ENCODE measurements around the gene ITGB6.
A peak's percentile ranks its signal among the peaks of the same experiment; 100 is the strongest.

Gene ITGB6, protein sequence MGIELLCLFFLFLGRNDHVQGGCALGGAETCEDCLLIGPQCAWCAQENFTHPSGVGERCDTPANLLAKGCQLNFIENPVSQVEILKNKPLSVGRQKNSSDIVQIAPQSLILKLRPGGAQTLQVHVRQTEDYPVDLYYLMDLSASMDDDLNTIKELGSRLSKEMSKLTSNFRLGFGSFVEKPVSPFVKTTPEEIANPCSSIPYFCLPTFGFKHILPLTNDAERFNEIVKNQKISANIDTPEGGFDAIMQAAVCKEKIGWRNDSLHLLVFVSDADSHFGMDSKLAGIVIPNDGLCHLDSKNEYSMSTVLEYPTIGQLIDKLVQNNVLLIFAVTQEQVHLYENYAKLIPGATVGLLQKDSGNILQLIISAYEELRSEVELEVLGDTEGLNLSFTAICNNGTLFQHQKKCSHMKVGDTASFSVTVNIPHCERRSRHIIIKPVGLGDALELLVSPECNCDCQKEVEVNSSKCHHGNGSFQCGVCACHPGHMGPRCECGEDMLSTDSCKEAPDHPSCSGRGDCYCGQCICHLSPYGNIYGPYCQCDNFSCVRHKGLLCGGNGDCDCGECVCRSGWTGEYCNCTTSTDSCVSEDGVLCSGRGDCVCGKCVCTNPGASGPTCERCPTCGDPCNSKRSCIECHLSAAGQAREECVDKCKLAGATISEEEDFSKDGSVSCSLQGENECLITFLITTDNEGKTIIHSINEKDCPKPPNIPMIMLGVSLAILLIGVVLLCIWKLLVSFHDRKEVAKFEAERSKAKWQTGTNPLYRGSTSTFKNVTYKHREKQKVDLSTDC

DNA sequence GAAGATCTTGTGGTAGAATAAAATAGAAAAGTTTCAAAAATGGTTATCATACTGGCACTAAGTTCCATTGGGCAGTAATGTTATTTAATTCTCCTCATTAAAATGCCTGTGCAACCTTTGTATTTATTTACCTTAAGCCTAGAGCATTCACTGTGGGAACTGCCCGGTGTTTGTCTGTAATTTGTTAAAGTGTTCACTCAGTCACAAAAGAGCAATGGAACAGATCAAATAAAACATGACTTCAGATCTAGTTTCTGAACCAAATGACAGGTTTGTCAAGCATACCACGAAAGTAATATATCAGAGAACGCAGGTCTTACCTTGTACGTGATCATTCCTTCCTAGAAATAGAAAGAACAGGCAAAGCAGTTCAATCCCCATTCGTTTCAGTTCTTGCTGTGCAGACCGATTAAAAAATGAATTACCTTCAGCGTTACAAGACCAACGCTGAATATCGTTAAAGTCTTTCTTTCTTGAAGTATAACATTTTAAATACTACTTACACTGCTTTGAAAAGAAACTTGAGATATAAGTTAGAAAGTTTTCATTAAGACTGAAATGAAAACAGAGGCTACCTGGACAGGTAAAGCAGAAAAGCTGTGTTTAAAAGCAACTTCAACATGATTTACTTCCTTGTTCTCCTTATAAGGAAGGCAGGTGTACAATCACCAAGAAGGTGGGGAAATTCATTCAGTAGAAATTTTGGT lies at the start of gene ITGB6:
TSS of gene ITGB6 (minus strand) at position 590 of the 707 bp plus-strand sequence. CDS start at position 381, 209 bp downstream.
- no peak for DNase-seq

DNA sequence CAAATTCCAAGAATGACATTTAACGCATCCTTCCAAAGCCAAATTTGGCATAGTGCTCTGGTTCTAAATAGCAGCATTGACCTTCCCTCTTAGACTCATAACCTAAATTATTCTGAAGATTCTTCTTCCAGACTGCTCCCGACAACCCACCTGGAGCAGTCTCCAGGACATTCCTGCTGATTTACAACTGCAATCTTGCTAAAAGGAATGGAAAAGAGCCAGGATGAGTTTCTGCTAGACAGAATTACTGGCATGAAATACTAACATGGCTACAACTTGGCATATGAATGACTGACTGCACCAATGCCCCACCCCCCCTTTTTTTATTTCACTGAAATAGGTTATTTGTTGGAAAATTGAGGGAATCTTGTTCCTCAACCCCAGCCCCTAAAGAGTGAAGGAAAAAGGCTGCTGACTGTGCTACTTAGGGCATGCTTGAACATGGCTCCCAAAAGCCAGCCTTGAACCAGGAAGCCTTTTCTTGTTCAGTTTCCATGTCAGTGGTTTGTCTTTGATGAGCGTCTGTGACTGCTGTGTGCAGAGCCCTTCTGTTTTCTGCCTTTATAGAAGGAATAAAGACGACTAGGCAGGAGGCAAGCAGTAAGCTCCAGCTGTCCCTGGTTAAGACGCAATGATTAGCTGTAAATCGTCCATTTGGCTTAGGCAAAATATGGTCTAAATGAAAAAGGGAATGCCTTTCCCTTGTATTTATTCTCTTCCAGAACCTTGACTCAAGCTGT lies 47.4 kb upstream of the ITGB6 start:
- no peak for DNase-seq

DNA sequence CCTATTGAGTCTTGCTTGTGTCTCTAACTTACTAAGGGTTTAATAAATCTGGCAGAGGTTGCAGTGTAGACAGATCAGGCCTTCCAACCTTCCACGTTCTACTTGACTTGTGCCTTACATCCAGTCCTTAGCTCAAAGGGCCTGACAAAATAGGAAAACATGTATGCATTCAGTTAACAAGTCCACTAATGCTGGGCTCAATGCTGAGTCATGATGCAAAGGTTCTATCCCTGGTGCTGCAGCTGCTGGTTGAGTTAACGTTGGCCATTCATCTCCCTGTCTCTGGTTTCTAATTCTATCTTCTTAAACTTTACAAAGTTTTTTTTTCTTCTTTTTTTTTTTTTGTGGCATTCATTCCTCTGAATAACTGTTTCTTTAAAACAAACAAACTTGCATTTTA lies 46.3 kb upstream of the ITGB6 start:
- DNase-seq, result no peak

DNA sequence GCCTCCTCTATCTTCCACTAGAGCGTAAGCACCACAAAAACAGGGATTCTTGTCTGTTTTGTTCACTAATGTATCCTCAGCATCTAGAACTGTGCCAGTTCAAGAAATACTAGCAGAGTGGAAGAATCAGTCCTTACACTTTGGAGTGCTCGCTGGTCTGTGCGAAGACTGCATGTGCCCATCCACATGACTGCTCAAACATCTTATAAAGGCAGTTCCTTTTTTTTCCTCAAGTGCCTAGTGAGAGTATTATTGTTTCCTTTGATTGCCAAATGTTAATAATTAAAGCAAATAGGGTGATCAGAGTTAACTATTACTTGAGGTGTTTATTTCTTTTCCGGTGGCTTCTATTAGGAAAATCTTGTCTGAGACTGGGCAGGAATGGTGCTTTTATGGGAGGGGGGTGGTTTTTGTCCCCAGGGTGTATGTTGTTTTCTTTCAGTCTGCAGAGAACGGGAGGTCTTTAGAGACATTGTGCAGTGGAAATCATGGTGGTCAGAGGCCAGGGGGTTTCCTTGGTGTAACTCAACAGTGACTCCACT lies 45.6 kb upstream of the ITGB6 start:
- no peak for DNase-seq

DNA sequence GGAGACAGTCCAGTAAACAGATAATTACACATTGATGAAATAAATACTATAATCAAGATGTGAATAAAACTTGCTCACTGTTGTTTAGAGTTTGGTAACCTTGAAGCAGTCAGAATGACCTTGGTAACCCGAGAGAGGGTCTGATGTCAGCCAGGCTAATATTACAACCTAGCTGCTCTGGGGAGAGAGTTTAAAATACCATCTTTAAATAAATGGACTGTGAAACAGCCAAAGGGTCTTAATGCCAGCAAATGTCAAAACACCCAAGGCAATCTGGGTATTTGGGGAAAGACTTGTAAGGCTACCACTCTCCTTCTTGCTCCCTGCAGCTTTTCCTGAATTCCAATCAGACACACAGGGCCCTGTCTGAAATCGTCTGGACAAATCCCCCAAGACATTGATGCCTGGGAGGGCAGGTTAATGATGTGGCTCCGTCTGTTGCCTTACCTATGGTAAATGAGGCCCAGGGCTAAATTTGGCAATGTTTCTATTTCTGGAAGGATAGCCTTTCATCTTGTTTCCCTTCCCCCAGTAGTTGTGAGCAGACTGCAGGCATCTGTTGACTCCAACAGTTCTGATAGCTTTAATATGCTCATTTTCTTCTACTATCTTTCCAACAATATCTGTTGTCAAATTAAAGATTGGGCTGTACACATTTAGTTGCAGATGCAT lies 43.0 kb upstream of the ITGB6 start:
- no peak for DNase-seq

DNA sequence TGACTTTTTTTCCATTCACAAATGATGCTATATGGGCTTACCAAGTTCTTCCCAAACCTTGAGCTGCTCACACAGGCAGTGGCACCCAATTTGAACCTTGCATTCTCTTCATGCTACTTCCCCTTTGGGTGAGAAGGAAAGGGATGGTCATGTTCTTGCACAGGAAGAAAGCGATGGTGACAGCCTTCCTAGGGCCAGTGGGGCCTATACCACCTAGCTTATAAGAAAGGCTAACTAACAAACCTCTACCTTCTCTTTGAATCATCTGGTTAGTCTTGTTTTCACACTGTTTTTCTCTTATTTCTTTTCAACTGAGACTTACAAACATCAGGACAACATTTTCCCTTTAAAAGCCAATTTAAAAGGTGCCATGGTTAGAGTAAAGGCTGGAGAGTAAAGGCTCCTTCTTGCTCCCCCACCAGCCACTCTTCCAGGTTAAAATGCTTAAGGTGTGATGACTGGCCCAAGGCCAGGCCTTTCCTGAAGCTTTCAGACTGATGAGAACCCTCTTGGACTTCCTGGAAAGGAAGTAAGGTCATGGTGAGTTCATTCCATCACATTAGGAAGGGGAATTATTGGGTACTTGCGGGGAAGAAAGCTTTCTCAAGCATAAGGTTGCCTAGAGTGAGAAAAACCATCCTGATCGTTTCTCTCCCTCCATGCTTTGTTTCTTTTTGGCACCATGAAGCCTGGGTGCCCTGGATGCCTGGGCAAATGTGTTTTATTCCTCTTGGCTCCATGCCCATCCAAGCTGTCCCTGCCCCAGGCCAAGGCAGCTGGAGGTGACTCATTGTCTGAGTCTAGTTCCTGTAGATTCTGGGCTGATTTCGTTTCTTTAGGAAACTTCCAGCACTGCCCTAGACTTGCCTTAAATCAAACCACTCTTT lies 41.4 kb upstream of the ITGB6 start:
- peak; percentile 74 for DNase-seq

DNA sequence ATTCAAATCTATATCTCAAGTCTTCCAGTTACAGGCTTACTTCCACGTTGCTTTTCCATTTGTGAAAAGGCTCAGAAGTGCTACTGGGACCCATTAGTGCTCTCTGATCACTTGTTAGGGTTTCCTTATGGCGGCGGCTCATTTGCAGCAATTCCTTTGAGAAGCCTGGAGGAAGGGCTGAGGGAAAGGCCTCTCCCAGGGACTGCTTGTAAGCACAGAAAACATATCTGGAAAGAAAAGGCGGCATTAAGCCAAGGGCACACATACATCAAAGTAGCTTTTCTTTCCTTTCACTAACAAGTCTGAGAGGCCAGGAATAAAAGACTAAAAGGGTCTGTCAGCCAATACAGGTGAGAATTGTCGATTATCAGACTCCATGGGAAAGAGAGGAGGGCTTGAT lies 39.4 kb upstream of the ITGB6 start:
- DNase-seq, result no peak

DNA sequence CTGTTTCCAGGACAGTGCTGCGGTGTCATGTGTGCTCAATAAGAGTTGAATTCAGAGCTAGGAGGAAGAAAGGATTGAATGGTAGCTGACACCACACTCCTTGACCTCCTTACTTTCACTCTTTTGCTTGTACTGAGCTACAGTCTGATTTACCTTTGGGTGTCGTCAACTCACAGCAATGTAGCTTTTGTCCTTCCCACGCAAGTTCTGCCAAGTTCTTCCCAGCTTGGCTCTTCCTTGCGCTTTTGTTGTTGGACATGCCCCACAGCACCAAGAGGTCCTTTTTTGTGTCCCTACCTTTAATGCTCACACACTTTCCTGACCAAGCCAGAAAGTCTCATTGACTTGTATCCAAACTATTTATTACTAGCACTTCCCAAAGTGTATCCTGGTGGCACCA lies 38.3 kb upstream of the ITGB6 start:
- no peak for DNase-seq

DNA sequence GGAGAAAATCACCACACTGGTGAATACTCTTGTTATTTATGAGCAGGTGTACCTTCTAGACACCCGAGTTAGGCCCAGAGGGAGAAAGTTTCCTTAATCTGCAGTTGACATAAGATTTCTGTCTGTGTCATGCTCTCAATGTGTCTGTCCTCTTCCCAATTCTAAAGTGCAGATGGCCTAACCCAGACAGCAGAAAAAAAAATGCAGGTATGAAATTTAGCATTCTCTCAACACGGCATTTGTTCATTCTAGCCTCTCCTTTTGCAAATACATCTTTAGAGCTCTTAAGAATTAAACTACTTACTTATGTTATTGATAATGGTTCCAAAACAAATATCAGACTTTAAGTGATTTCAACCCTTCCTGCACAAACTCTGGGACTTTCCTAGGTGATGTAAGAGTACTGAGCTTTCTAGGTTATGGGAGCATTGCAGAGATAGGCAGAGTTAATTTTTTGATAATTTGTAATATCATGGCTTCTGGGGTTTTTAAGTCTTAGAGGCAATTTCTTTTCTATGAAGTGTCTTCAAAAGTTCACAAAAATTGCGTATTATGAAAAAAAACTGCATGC lies 32.9 kb upstream of the ITGB6 start:
- no peak for DNase-seq

DNA sequence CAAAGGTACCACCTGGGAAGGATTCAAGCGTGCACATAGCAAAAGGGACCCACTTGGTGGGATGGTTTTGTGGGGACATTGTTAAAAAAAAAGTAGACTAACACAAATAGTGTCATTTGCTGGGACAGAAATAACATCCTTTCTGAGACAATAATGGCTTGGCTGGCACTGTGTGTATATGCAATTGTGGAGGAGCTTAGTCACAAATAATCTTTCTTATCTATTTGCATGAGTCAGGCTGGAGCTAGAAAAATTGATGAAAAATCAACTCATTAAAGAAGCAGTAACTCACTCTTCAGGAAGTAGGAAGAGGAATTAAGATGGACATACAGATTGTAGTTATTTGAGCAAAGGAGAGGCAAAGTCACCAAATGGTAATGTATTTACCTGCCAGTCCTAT lies 29.5 kb upstream of the ITGB6 start:
- peak; percentile 53 for DNase-seq

DNA sequence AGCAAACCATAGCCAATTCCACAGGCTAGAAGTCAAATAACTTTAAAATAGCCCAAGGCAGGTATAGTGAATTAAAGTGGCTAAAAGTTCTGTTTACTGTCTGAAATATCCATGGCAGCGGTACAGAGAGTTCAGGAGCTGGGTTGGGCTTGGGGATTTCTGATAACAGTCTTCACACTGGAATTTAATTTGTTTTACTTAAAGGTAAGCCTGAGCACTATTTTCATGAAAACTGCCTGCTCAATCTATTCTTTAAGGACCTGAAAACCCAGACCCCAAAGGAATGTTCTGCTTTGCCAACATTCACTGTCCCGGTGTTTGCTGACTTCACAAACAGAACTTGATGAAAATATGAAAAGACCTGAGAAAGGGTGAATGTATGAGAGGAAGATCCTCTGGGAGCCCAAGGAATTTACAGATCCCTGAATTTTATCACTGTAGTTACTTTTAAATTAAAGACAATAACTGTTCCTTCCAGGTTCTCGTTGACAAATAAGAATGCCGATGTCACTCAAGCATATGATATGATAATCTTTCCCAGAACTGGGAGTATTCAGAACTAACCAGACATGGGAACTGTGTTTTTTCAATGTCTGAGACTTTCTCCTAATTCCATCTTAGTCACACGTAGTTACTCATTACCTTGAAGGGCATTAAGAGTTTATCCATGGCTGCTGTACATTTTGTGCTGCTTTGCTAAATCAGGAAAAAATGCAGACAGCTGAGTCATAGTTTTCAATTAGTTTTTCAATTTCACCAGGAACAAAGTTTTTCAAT lies 28.3 kb upstream of the ITGB6 start:
- DNase-seq, result peak; percentile 89

DNA sequence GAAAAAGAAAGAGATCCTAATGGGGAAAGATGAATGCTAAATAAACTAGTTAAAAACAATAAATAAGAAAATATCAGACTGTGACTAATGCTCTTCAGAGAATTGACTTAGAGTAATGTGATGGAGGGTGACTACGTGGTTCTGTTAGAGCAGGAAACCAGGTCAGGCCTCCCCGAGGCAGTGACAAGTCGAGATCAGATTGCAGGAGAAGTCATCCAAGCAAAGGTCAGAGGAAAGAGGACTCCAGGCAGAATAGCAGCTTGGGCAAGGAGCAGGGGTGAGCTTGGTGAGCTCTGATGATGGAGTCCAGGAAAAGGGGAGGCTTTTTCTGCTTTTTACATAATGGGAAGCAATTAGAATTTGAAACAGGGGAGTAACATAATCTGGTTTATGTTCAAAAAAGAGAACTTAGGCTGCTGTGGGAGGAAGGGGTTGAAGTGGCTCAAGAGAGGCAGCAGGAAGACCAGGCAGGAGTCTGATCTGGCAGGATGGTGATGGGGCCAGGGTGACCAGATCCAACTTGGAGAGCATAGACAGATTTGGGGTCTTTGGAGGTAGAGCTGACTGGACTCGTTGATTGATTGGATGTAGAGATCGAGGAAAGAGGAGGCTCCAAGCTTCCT lies 27.3 kb upstream of the ITGB6 start:
- peak; percentile 43 for DNase-seq

DNA sequence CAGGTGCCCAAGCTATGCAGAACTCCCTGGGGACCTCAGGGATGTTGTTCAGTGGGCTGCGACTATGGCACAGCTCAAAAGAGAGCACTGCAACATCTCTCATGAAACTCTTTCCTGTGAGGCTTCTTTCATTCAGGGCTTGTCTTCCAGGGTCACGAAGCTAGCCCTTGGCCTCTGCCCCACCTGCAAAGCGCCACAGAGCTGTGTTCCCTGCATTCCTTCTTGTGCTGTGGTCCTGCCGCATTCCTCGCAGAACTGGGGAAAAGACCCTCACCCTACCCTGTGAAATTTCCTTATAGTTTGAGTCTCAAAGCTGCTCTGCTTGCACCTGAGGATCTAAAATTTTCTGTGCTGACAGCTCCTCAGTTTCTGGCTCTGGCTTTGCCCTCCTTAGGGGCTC lies 26.3 kb upstream of the ITGB6 start:
- no peak for DNase-seq

DNA sequence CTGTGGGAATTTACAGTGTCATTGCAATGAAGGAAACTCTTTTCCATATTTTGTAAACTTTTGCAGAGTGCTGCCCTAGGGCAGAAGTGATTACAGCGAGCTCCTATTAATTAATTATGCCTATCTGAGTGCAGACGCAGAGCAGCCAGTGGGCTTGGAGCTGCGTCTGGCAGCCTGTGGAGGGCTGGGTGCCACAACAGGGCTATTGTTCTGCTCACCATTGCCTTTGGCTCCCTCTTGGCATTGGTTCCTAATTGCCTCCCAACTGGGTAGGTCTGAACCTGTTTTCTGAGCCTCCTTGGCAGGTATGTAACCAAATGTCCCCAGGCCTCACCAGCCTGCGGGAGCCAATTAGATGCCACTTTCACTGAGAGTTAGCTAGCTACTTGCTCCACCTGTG lies 25.6 kb upstream of the ITGB6 start:
- no peak for DNase-seq

DNA sequence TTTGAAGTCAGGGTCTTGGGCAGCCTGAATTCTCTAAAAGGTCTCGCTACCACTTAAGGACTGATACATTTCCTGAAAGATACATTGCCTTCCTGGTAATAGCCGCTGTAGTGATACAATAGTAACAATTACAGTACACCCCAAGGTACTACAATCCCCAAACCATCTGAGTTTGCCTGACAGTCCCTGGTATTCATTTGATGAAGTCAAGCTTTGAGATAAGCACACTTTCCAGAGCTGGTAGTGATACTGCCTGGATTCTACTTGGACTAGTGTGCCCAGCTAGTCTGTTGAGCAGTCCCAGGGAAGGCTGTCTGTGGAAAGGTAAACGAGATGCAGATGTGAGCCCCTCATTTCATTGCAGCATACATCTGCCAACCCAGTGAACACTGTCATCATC lies 24.4 kb upstream of the ITGB6 start:
- no peak for DNase-seq

DNA sequence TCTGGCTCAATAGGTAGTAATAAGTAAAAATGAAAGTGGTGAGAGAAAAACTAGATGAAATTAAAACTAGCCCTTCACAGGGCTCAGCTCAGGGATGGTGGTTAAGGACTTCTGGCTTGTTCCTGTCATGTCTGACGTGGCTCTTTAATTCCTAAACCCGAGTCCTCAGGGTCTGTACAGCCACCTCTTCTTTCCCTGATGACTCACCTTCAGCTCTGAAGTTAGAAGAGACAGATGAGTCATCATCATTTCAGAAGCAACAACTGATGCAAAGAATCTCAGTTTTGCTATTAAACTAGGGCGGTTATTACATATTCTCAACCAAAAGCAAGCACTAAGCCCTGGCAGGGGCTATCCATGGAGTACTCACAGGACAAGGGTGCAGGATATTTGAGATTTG lies 24.0 kb upstream of the ITGB6 start:
- DNase-seq, result peak; percentile 97

DNA sequence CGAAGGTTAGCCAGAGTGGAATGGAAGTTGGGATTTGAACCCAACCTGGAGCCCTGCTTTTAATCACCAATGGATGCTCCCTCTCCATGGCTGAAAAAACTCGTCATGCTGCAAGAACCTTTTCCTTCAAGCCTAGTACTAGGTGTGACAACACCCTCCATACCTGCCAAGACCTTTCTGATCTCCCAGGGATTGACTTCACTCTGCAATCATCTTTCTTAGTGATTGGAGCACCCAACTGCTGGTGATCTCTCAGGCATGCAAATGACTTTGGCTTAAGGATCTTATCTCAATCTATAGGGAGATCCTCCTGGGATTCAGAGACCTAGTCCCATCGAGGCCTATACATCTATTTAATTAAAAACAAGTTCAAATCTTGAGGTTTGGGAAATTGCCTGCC lies 23.5 kb upstream of the ITGB6 start:
- DNase-seq, result no peak

DNA sequence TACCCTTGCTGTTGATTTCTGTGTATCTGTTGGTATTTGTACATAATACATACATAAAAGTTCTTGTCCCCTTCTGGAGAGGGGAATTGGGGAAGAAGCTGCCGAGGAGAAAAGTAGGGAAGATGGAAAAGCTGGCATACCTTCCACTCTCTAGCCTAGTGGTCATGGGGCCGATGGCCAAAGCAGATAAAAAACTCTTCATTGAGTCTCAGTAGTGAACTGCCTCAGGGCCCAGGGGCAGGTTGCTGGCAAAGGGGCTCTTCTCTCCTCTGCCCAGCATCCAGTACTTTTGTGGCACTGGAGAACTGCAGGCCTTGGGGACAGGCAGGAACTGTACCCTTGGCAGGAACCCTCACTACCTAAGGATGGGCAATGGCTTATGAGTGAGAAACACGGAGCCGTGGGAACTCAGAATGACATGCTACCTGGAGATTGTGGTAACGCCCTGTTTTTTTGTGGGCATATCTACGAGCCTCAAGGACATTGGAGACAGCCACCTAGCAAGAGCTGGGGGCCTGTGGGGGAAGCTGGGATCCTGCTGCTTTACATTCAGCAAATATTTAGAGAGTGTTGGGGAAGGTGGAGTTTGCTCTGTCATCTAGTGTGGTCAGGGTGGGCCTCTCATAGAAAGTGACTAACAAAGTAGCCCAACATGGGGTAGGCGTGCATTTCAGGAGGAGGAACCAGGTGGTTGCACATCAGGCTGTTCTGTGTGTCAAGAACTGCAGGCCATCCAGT lies 22.6 kb upstream of the ITGB6 start:
- DNase-seq, result no peak
